GM23338 (cell line): Measurements from ENCODE around the gene C12orf60.

Source experiments
- EZH2 ChIP-seq: fragments of 200-600 bp; sonication (generic); IDR thresholded peaks from one replicate; pipeline ENCODE4 v1.8.0; 2017; ENCODE audit warnings: antibody characterized with exemption, mild to moderate bottlenecking, low read depth; ENCODE audit not compliant: unreplicated experiment
- EZH2phosphoT487 ChIP-seq: fragments of 200-600 bp; sonication (generic); IDR thresholded peaks from one replicate; pipeline ENCODE4 v1.8.1; 2018; ENCODE audit warnings: antibody characterized with exemption; ENCODE audit not compliant: unreplicated experiment
- NANOG ChIP-seq: IDR thresholded peaks from 2 replicates; pipeline ENCODE4 v1.6.1; 2016; ENCODE audit warnings: antibody characterized with exemption, borderline replicate concordance
- POLR2AphosphoS5 ChIP-seq: IDR thresholded peaks from 2 replicates; pipeline ENCODE4 v1.6.1; 2016; ENCODE audit warnings: antibody characterized with exemption, low read depth
- STAT1 ChIP-seq: IDR thresholded peaks from one replicate; pipeline ENCODE4 v1.6.1; 2016; ENCODE audit warnings: antibody characterized with exemption; ENCODE audit not compliant: unreplicated experiment
- ZNF114 ChIP-seq: fragments of 250-450 bp; sonication (Bioruptor Pico); IDR thresholded peaks from 2 replicates; pipeline ENCODE4 v1.5.0; 2020; ENCODE audit warnings: mild to moderate bottlenecking, moderate library complexity
- TF ChIP-seq, protein P1 (sequence below), 2 experiments: fragments of 200-600 bp in 1 of 2; sonication (generic) in 1 of 2; conservative IDR thresholded peaks; 2 replicates each; pipeline versions ENCODE4 v1.5.1 to v1.6.1; 2016 to 2017; ENCODE audit warnings: antibody characterized with exemption in 2 of 2, low read depth in 2 of 2, mild to moderate bottlenecking in 2 of 2, moderate library complexity in 1 of 2

- TF ChIP-seq, protein P1, sequence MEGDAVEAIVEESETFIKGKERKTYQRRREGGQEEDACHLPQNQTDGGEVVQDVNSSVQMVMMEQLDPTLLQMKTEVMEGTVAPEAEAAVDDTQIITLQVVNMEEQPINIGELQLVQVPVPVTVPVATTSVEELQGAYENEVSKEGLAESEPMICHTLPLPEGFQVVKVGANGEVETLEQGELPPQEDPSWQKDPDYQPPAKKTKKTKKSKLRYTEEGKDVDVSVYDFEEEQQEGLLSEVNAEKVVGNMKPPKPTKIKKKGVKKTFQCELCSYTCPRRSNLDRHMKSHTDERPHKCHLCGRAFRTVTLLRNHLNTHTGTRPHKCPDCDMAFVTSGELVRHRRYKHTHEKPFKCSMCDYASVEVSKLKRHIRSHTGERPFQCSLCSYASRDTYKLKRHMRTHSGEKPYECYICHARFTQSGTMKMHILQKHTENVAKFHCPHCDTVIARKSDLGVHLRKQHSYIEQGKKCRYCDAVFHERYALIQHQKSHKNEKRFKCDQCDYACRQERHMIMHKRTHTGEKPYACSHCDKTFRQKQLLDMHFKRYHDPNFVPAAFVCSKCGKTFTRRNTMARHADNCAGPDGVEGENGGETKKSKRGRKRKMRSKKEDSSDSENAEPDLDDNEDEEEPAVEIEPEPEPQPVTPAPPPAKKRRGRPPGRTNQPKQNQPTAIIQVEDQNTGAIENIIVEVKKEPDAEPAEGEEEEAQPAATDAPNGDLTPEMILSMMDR (conservative IDR thresholded peaks at IDR 0.05; ENCODE audit: low read depth in 2 of 2), result no peak
- TF ChIP-seq POLR2AphosphoS5, result no peak
- TF ChIP-seq NANOG, result no peak
- TF ChIP-seq ZNF114 (CRISPR knock-in tag), result no peak
- no peak for TF ChIP-seq STAT1
- no peak for TF ChIP-seq EZH2phosphoT487
- no peak for TF ChIP-seq EZH2
These were observed 35.8 kb downstream of the C12orf60 start for GRCh38 chr12:14839262-14839661.
